Mesendoderm (in vitro differentiated cells): ENCODE results near the gene CCN2.

Experiments
- DNase-seq: peaks from one replicate; pipeline ENCODE4 v3.0.0; 2013
- H2AK5ac ChIP-seq: 2 replicates; pipeline ENCODE4 v1.6.1; 2013; ENCODE audit warnings: low read length, inconsistent platforms
- H2BK120ac ChIP-seq: 2 replicates; pipeline ENCODE4 v1.6.1; 2013; ENCODE audit warnings: low read depth, mild to moderate bottlenecking, low read length, moderate library complexity, mixed read lengths
- H2BK15ac ChIP-seq: replicated peaks from 2 replicates; pipeline ENCODE4 v1.6.1; 2013; ENCODE audit warnings: low read depth, mild to moderate bottlenecking, moderate library complexity
- H2BK5ac ChIP-seq: 2 replicates; pipeline ENCODE4 v1.6.1; 2013; ENCODE audit warnings: low read length, inconsistent platforms
- H3K18ac ChIP-seq: 2 replicates; pipeline ENCODE4 v1.6.1; 2013; ENCODE audit warnings: mild to moderate bottlenecking, low read length, mixed read lengths
- H3K23ac ChIP-seq: one replicate; pipeline ENCODE4 v1.6.1; 2013; ENCODE audit warnings: low read length
- H3K27ac ChIP-seq: 2 replicates; pipeline ENCODE4 v1.5.1; 2013; ENCODE audit warnings: low read depth, mild to moderate bottlenecking, inconsistent platforms, low read length, moderate library complexity
- H3K27me3 ChIP-seq: 2 replicates; pipeline ENCODE4 v1.6.1; 2013; ENCODE audit warnings: low read length, control low read depth, mild to moderate bottlenecking, inconsistent platforms; ENCODE audit not compliant: insufficient read depth, poor library complexity
- H3K36me3 ChIP-seq: 2 replicates; pipeline ENCODE4 v1.6.1; 2013; ENCODE audit warnings: low read length, inconsistent platforms; ENCODE audit not compliant: control insufficient read depth, insufficient read depth
- H3K4ac ChIP-seq: one replicate; pipeline ENCODE4 v1.6.1; 2013; ENCODE audit warnings: low read depth, mild to moderate bottlenecking, low read length, moderate library complexity
- H3K4me1 ChIP-seq: 2 replicates; pipeline ENCODE4 v1.6.1; 2013; ENCODE audit warnings: low read depth, low read length, inconsistent platforms; ENCODE audit not compliant: control insufficient read depth
- H3K4me2 ChIP-seq: 2 replicates; pipeline ENCODE4 v1.6.1; 2013; ENCODE audit warnings: low read length
- H3K4me3 ChIP-seq: 2 replicates; pipeline ENCODE4 v1.5.1; 2013; ENCODE audit warnings: mild to moderate bottlenecking, low read length
- H3K56ac ChIP-seq: one replicate; pipeline ENCODE4 v1.6.1; 2013; ENCODE audit warnings: low read length
- H3K79me1 ChIP-seq: 2 replicates; pipeline ENCODE4 v1.6.1; 2013; ENCODE audit warnings: low read length, inconsistent platforms
- H3K79me2 ChIP-seq: 2 replicates; pipeline ENCODE4 v1.6.1; 2013; ENCODE audit warnings: mild to moderate bottlenecking, low read length; ENCODE audit not compliant: control insufficient read depth, insufficient read depth
- H3K9ac ChIP-seq: 2 replicates; pipeline ENCODE4 v1.6.1; 2013; ENCODE audit warnings: low read length, inconsistent platforms
- H4K5ac ChIP-seq: one replicate; pipeline ENCODE4 v1.6.1; 2013; ENCODE audit warnings: low read length
- H4K8ac ChIP-seq: one replicate; pipeline ENCODE4 v1.6.1; 2013; ENCODE audit warnings: low read depth, mild to moderate bottlenecking, control low read depth, low read length, moderate library complexity
- WGBS: extraction: QIAGEN DNeasy Blood & Tissue Kit; methylation state at CpG from one replicate; pipeline ENCODE4 v1.1.7; 2013; ENCODE audit warnings: low lambda C conversion rate, missing lambda C conversion rate; ENCODE audit not compliant: insufficient coverage; ENCODE audit errors: extremely low coverage; 5-methylcytosine and 5-hydroxymethylcytosine counted together

Gene CCN2

DNA sequence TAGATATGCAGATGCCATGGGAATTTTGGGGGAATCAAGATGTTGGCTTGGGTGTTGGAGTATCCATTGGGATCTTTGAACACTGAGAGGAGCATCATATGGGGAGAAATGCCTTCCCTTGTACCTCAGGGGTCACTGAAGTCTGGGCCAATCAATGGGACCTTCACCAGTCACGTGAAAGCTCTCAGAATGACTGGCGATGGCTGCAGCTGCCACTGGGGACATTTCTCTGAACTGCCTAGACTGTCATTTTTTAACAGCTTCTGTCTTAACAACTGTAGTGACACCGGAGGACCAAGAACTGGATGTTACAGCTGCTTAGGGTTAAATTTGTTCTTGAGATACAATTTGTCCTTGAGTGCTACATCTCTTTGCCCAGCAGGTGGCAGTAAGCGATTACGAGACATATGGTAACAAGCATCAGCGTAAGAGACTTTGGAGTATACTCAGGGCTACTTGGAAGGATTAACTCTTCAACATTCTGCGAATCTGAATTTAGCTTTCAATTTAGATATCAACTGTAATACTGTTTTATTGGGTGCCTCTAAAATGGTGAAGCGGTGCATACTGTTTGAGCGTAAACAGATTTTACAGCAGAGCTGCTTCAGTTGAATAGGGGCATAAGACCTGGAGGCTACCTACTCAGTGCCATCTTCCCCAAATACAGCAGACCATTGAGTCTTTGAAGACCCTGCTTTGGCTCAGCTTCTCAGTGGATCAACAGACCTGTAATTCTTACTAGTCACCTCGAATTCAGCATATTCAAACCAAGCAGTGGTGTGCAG lies 36.0 kb downstream of the CCN2 start:
- Histone ChIP-seq H3K4me2 (no peak overlapping the region), H3K79me1 (peaks cover 4% of the 10 kb centered on the region), H4K5ac (no peak overlapping the region), H3K27me3 (no peaks in the 10 kb centered on the region), H3K9ac (no peak overlapping the region), H3K4ac (no peak overlapping the region), H2AK5ac (no peak overlapping the region), H3K27ac (no peak overlapping the region), H3K79me2 (peaks cover 4% of the 10 kb centered on the region), H3K4me1 (no peaks in the 10 kb centered on the region), H2BK120ac (no peak overlapping the region), H3K18ac (no peak overlapping the region), H3K36me3 (peaks cover 10% of the 10 kb centered on the region), H4K8ac (no peak overlapping the region), H3K23ac (no peak overlapping the region), H3K4me3 (no peak overlapping the region), H2BK15ac (no peak overlapping the region), H3K56ac (no peak overlapping the region), H2BK5ac (no peak overlapping the region)
- WGBS = no CpG with 5 or more reads among the region's 10 CpGs
- DNase-seq = peak; percentile 84

- H3K9ac ChIP-seq = no peak overlapping the region
- H3K56ac ChIP-seq = no peak overlapping the region
- no peak overlapping the region for H3K4me2 ChIP-seq
- H3K36me3 ChIP-seq = peaks cover 10% of the 10 kb centered on the region
- H3K4ac ChIP-seq = no peak overlapping the region
- DNase-seq = no peak
- no peaks in the 10 kb centered on the region for H3K4me1 ChIP-seq
- H4K5ac ChIP-seq = no peak overlapping the region
- H3K27me3 ChIP-seq = no peaks in the 10 kb centered on the region
- peaks cover 4% of the 10 kb centered on the region for H3K79me1 ChIP-seq
- no CpG with 5 or more reads among the region's 1 CpG for WGBS
- H2BK15ac ChIP-seq = no peak overlapping the region
- H2BK5ac ChIP-seq = no peak overlapping the region
- no peak overlapping the region for H3K18ac ChIP-seq
- H3K27ac ChIP-seq = no peak overlapping the region
- H2AK5ac ChIP-seq = no peak overlapping the region
- H3K4me3 ChIP-seq = no peak overlapping the region
- no peak overlapping the region for H3K23ac ChIP-seq
- H2BK120ac ChIP-seq = no peak overlapping the region
- peaks cover 4% of the 10 kb centered on the region for H3K79me2 ChIP-seq
- H4K8ac ChIP-seq = no peak overlapping the region
These were observed 36.9 kb downstream of the CCN2 start for GRCh38 chr6:131914234-131914633.

DNA sequence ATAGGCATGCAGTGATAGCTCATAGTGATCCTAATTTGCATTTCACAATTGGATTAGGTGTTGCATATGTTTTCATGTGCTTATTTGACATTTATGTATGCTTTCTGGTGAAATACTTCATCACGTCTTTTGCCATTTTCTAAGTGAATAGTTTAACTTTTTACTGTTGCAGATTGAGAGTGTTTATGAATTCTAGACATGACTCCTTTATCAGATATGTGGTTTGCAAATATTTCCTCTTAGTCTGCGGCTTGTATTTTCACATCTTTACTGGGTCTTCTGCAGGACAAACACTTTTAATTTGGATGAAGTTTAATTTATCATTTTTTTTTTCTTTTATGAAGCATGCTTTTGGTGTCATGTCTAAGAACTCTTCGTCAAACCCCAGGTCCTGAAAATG lies 39.2 kb downstream of the CCN2 start:
- H2BK5ac ChIP-seq = no peak overlapping the region
- H3K23ac ChIP-seq = no peak overlapping the region
- no peak overlapping the region for H3K4me3 ChIP-seq
- no peak overlapping the region for H2BK120ac ChIP-seq
- H2AK5ac ChIP-seq = no peak overlapping the region
- H3K4me1 ChIP-seq = peaks cover 4% of the 10 kb centered on the region
- H4K8ac ChIP-seq = no peak overlapping the region
- no peak overlapping the region for H2BK15ac ChIP-seq
- H3K36me3 ChIP-seq = peaks cover 8% of the 10 kb centered on the region
- peaks cover 6% of the 10 kb centered on the region for H3K79me1 ChIP-seq
- no peak overlapping the region for H3K27ac ChIP-seq
- H4K5ac ChIP-seq = no peak overlapping the region
- no CpG with 5 or more reads among the region's 3 CpGs for WGBS
- no peak overlapping the region for H3K4me2 ChIP-seq
- H3K4ac ChIP-seq = no peak overlapping the region
- no peak overlapping the region for H3K56ac ChIP-seq
- no peaks in the 10 kb centered on the region for H3K27me3 ChIP-seq
- no peak overlapping the region for H3K9ac ChIP-seq
- no peak overlapping the region for H3K18ac ChIP-seq
- H3K79me2 ChIP-seq = peaks cover 9% of the 10 kb centered on the region
- no peak for DNase-seq

- H2AK5ac ChIP-seq = no peak overlapping the region
- peaks cover 9% of the 10 kb centered on the region for H3K79me2 ChIP-seq
- peaks cover 6% of the 10 kb centered on the region for H3K79me1 ChIP-seq
- H3K4me1 ChIP-seq = peaks cover 4% of the 10 kb centered on the region
- H3K4me2 ChIP-seq = no peak overlapping the region
- H3K36me3 ChIP-seq = peaks cover 8% of the 10 kb centered on the region
- no peak overlapping the region for H4K5ac ChIP-seq
- H3K4me3 ChIP-seq = no peak overlapping the region
- H3K27me3 ChIP-seq = no peaks in the 10 kb centered on the region
- H2BK120ac ChIP-seq = peak overlapping the region; percentile 28
- no peak overlapping the region for H2BK5ac ChIP-seq
- H3K27ac ChIP-seq = no peak overlapping the region
- no peak overlapping the region for H2BK15ac ChIP-seq
- no peak overlapping the region for H3K9ac ChIP-seq
- no peak overlapping the region for H3K23ac ChIP-seq
- no peak overlapping the region for H4K8ac ChIP-seq
- no peak overlapping the region for H3K18ac ChIP-seq
- H3K56ac ChIP-seq = no peak overlapping the region
- no CpG with 5 or more reads among the region's 4 CpGs for WGBS
- DNase-seq = no peak
- no peak overlapping the region for H3K4ac ChIP-seq
These were observed 40.2 kb downstream of the CCN2 start for GRCh38 chr6:131910956-131911355.

DNA sequence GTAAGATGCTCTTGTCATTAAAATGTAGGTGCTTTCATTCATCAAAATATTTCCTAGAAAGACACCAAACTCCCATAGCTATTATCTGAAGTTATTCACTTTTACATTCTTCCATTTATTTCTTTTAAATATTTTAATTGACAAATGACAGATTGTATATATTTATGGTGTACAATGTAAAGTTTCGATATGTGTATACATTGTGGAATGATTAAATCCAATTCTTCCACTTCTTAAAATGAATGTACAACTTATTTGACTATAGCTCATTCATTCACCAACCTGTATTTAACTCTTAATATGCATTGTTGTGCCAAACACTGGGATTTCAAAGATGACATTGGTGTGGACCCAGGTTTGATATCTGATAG lies 41.0 kb downstream of the CCN2 start:
- Histone ChIP-seq H3K27me3 (no peaks in the 10 kb centered on the region), H3K27ac (no peak overlapping the region), H4K8ac (no peak overlapping the region), H3K4me2 (no peak overlapping the region), H3K56ac (no peak overlapping the region), H3K9ac (no peak overlapping the region), H2AK5ac (no peak overlapping the region), H3K36me3 (peaks cover 8% of the 10 kb centered on the region), H3K79me1 (peaks cover 4% of the 10 kb centered on the region), H2BK15ac (no peak overlapping the region), H3K18ac (no peak overlapping the region), H3K4me1 (peaks cover 4% of the 10 kb centered on the region), H2BK120ac (no peak overlapping the region), H3K79me2 (peaks cover 9% of the 10 kb centered on the region), H2BK5ac (no peak overlapping the region), H3K4me3 (no peak overlapping the region), H3K23ac (no peak overlapping the region), H4K5ac (no peak overlapping the region), H3K4ac (no peak overlapping the region)
- DNase-seq = no peak
- no CpG with 5 or more reads among the region's 1 CpG for WGBS
